CD4-positive, alpha-beta T cell treated with Interferon gamma for 1 hour (primary cell): Measurements from ENCODE around the gene TUT4.
A peak's percentile ranks its signal among the peaks of the same experiment; 100 is the strongest.
"Not testable (repeated sequence)": the region's sequence is repeated elsewhere in the genome, so short reads cannot be mapped to it uniquely, and the experiment has no call there.

Source experiments
- DNase-seq: peaks from one replicate; pipeline ENCODE4 v3.0.0-alpha.2; 2020

TUT4 gene

GRCh38 chr1:52552505-52553361 is at the start of gene TUT4:
TSS of gene TUT4 (minus strand) at chr1:52553092. CDS start at chr1:52526280, 26,812 bp downstream.
- peak; percentile 81 for DNase-seq

GRCh38 chr1:52601991-52602855 is 49.3 kb upstream of the TUT4 start, which contains the start of gene GPX7:
TSS of gene GPX7 (plus strand) at chr1:52602371. CDS start at chr1:52602410, 39 bp downstream.
- peak; percentile 54 for DNase-seq

- no peak for DNase-seq
These were observed 48.6 kb upstream of the TUT4 start for GRCh38 chr1:52601519-52601918.

- no peak for DNase-seq
These were observed 47.8 kb upstream of the TUT4 start for GRCh38 chr1:52600533-52601179.

GRCh38 chr1:52599236-52599635 is 46.3 kb upstream of the TUT4 start:
- no peak for DNase-seq

- DNase-seq: no peak
These were observed 45.8 kb upstream of the TUT4 start for GRCh38 chr1:52598729-52599128.

- DNase-seq: no peak
These were observed 45.0 kb upstream of the TUT4 start for GRCh38 chr1:52597912-52598311.

- DNase-seq: no peak
These were observed 42.2 kb upstream of the TUT4 start for GRCh38 chr1:52595061-52595460.

GRCh38 chr1:52593495-52593894 is 40.6 kb upstream of the TUT4 start:
- DNase-seq: no peak

GRCh38 chr1:52592637-52593323 is 39.9 kb upstream of the TUT4 start:
- DNase-seq: no peak

GRCh38 chr1:52590266-52590665 is 37.4 kb upstream of the TUT4 start:
- DNase-seq: no peak

GRCh38 chr1:52588535-52588934 is 35.6 kb upstream of the TUT4 start:
- no peak for DNase-seq

GRCh38 chr1:52588027-52588426 is 35.1 kb upstream of the TUT4 start:
- DNase-seq: no peak

GRCh38 chr1:52585474-52585873 is 32.6 kb upstream of the TUT4 start:
- no peak for DNase-seq

- DNase-seq: no peak
These were observed 29.3 kb upstream of the TUT4 start for GRCh38 chr1:52582116-52582696.

- DNase-seq: no peak
These were observed 27.4 kb upstream of the TUT4 start for GRCh38 chr1:52580283-52580682.

GRCh38 chr1:52579415-52579814 is 26.5 kb upstream of the TUT4 start:
- no peak for DNase-seq

GRCh38 chr1:52578066-52578465 is 25.2 kb upstream of the TUT4 start:
- DNase-seq: not testable (repeated sequence)

- no peak for DNase-seq
These were observed 23.2 kb upstream of the TUT4 start for GRCh38 chr1:52576074-52576473.

- no peak for DNase-seq
These were observed 21.7 kb upstream of the TUT4 start for GRCh38 chr1:52574594-52574993.

GRCh38 chr1:52572387-52572786 is 19.5 kb upstream of the TUT4 start:
- no peak for DNase-seq

GRCh38 chr1:52571783-52572182 is 18.9 kb upstream of the TUT4 start:
- no peak for DNase-seq
